Fibroblast of peridontal ligament (primary cell): ENCODE results near the gene CCNL2.
"Not testable (repeated sequence)": the region's sequence is repeated elsewhere in the genome, so short reads cannot be mapped to it uniquely, and the experiment has no call there.

Experiments
- DNase-seq: peaks from one replicate; pipeline ENCODE4 v3.0.0-alpha.2; 2010; ENCODE audit errors: extremely low read depth

CCNL2 gene

DNA sequence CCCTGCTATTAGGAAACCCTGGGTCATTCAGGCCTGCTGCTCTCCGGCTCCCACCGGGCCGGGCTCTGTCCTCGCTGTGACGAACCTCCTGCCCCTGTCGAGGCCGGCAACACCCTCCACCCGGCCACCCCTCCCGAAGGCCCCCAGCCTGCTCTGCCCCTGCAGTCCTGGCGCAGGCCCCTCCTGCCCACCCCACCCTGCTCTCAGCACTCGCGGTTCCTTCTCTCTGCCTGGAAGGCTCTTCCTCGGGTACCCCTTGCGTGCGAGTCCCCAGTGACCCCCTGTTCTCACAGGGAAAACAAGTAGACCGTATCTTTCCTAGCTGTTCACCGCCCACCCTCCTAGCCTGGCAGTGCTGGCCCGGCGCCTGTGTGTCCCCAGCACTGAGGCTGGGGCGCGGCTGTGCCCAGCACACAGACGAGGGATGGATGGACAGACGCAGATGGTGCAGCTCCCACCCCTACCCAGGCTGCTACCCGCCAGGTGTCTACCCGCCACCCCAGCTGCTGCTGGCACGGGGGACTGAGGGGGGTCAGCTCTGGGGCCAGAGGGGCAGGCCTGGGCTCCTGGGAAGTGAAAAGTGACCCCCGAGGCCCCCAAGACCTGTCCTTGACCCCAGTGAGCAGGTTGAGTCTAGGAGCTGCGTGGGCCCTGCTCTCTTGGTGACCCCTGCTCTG is 33.3 kb upstream of the CCNL2 start:
- no peak for DNase-seq

DNA sequence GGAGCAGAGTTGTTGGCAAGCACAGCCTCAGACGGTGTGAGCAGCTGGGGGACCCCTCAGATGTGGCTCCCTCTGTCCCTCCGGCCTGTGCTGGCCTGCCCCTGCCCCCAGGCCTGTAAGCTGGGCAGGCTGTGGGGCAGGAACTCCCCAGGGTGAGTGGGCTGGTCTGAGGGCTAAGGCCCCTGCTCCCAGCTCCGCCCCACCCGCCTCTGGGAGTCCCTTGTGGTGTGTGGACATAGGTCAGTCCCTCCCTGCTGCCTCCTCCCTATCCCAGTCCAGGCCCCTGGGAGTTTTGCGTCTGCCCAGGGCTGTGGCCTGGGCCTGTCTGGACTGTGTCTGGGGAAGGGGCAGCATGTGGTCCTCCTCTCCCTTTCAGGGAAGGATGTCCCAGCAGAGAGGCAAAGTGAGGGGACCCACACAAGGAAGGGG is 32.7 kb upstream of the CCNL2 start:
- DNase-seq, result no peak

DNA sequence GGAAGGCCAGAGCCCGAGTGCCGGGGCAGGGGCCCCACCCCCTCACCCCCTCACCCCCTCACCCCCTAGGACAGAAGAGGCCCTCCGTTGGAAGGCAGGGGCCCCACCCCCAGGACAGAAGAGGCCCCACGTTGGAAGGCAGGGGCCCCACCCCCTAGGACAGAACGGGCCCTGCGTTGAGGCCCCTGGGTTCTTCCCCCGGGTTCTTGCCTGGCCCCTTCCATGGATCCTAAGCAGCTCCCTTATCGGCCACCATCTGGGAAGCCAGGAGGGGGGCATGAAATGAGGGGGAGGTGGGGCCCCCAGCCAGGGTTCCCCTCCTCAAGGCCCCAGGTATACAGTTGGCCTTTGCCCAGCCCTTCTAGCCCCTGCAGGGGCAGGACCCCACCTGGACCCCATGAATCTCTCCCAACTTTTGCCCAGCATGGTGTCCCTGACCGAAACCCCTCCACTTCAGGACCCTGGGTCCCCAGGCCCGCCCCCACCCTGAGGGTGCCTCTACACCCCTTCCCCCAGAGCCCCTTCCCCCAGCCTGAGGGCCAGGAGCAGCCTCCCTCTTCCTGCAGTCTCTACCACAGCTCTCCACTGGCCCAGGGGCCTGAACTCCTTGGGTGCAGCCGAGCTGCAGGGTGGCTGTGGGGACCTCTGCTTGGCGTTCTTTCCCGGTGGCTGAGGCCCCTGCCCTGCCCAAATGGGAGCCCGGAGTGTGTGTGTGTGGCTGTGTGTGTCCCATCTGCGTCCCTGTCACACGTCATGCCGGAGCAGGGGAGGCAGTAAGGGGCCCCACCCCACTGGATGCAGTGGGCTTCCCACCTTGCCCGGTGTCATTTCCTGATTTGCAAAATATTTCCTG is 32.1 kb upstream of the CCNL2 start:
- no peak for DNase-seq

DNA sequence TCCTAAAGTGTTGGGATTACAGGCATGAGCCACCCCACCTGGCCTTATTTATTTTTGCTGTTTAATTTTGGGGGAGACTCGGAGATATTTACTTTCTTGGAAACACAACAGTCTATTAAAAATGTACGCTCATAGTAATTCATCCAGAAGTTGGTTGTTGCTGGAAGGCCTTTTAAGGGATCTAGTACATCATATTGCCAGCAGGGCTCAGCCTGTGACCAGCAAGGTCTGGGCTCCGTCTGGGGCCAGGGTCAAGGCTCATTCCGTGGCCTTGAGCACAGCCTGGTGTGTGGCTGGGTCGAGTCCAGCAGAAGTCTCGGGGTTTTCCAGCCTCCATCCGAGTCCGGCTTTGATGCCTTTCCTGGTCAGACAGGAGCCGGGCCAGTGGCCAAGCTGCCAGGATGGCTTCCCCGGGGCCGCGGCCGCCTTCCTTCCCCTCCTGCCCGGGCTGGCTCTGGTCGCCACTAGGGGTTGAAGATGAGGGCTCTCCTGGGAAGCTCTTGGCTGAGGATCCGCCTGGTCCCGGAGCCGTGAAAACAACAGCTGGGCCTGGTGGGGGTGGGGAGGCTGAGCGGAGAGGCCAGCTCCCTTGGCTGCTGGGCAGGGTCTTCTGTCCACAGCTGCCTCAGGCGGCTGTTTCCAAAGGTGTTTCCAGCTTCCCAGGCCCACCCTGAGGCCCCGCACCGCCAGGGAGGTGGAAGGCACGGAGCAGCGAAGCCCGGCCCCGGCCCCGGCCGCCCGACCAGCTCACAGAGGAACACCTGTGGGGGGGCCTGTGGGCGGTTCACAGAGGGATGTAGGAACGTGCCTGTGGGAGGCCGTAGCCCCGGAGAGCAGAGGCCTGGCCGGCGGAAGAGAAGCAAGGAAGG is 31.2 kb upstream of the CCNL2 start:
- DNase-seq, result peak; percentile 58

DNA sequence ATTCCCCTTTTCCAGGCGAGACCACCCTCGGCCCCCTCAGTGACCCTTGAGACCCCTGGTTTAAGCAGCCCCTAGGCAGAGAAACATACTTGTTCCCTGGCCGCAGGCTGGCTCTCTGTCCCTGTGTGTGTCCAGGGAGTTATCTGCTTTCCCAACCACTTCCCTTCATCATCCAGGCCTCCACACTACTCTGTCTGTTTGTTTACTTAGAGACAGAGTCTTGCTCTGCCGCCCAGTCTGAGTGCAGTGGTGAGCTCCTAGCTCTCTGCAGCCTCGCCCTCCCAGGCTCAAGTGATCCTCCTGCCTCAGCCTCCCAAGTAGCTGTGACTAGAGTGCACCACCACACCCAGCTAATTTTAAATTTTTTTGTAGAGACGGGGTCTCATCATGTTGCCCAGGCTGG is 30.5 kb upstream of the CCNL2 start:
- peak; percentile 42 for DNase-seq

DNA sequence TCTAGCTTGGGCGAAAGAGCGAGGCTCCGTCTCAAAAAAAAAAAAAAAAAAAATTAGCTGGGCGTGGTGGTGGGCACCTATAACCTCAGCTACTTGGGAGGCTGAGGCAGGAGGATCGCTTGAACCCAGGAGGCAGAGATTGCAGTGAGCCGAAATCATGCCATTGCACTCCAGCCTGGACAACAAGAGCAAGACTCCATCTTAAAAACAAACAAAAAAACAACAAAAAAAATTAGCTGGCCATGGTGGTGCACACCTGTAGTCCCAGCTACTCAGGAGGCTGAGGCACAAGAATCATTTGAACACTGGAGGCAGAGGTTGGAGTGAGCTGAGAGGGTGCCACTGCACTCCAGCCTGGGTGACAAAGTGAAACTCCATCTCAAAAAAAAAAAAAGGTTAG is 29.8 kb upstream of the CCNL2 start:
- DNase-seq, result not testable (repeated sequence)

DNA sequence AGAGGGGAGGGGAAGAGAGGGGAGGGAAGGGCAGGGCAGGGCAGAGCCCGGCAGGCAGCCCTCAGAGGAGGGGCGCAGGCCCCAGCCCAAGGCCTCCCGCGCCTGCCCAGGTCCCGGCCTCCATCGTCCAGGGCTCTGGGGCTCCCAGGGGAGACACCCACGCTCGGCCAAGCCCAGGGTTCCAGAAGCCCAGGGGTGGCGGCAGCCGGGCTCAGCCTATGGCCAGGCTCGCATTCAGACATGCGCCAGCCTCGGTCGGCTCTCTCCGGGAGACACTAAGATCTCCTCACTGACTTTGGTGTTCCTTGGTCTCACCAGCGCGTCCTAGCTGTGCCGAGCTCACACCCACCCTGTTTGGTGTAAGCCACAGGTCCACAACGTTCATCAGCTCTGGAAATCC is 29.0 kb upstream of the CCNL2 start:
- no peak for DNase-seq

DNA sequence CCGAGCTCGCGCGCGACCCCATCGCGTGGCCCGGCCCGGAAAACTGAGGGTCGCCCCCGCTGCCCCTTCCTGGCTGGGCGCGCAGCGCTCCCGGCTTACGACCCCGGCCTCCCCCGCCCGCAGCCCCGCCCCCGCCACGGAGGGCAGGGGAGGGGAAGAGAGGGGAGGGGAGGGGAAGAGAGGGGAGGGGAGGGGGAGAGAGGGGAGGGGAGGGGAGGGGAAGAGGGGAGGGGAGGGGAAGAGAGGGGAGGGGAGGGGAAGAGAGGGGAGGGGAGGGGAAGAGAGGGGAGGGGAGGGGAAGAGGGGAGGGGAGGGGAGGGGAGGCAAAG is 28.6 kb upstream of the CCNL2 start:
- no peak for DNase-seq

DNA sequence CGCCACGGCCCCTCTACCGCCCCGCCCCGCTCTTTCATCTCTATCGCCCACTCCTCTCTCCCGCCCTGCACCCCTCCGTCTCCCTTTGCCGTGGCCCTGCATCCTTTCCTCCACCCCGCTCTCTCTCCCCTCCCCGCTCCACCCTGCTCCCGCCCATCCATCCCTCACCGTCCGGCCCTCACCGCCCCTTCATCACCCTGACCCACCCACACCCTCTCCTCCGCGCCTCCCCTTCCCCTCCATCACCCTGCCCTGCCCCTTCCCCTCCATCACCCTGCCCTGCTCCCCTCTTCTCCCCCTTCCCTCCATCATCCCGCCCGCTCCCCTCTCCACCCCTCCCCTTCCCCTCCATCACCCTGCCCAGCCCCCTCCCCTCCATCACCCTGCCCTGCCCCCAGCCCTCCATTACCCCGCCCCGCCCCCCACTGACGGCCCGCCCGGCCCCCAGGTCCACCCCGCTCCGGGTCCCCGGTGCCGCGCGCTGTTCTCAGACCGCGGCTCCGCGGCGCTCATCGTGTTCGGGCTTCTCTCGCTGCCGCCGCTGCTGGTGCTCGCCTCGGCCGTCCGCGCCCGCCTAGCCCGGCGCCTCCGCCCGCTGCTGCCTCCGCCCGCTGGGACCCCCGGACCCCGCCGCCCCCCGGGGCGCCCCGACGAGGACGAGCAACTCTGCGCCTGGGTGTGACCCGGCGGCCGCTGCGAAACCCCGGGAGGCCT is 28.1 kb upstream of the CCNL2 start:
- no peak for DNase-seq

DNA sequence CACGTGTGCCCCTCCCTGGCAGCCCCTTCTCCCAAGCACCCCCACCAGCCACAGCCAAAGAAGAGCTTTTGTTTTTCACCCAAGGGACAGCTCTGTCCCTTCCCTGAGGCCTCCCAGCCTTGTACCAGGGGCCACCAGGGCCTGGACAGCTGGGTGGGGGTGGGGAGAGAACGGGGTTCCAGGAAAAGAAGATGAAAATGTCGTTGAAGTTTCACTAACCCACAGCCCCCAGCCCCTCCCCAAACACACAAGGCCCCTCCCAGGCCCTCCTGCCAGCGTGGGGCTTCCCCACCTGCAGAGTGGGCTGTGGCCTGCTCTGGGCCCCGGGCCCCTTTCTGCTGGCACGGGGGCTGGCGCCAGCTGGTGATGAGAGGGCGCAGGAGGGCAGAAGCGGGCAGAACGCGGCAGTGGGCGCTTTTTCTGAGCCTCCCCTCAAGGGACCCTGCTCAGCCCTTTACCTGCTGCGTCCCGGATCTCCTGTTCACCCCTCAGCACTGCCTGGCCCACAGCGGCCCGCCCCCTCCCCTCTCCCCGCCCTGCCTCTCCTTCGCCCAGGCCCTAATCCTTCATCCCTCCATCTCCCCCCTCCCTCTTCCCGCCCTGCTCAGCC is 27.5 kb upstream of the CCNL2 start:
- no peak for DNase-seq

DNA sequence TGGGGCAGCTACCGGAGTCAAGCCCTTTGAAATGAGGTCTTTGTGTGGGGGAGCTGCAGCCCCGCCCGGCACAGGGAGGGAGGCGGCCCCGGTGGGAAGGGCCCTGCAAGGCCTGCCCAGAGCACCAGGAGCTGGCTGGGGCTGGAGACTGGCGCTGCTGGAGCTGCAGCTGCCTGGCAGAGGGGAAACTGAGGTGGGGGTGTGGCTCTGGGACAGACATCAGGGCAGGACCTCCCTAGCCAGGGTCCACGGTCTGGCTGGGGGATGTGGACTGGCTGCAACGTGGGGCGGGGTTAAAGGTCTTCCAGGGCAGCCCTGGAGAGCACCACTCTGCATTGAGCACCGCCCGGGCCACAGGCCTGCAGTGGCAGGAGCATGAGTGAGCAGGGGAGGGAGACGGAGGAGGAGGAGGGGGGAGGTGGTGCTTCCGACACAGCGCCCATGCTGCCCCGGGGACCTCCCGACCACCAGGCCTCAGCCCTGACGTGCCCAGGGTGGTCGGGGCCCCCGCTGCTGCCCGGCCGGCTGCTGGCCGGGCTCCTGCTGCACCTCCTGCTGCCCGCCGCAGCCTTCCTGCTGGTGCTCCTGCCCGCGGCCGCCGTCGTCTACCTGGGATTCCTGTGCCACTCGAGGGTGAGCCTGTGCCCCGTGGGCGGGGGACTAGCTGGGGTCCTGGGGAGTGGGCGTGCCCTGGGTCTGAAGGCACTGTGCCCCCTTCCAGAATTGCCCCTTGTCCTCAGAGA is 26.8 kb upstream of the CCNL2 start:
- no peak for DNase-seq

DNA sequence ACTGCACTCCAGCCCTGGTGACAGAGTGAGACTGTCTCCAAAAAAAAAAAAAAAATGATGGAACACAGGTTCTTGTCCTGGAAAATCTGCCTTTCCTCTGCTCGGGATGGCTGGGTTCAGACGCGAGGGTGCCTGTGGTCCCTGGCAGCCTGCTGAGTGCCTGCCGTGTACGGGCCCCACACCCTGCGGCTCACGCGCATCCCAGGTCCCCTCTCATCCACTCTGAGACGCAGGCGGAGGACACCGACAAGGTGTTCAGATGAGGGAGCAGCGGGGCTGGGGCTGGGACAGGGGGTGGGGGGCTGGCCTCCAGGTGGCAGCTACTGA is 26.3 kb upstream of the CCNL2 start:
- no peak for DNase-seq

DNA sequence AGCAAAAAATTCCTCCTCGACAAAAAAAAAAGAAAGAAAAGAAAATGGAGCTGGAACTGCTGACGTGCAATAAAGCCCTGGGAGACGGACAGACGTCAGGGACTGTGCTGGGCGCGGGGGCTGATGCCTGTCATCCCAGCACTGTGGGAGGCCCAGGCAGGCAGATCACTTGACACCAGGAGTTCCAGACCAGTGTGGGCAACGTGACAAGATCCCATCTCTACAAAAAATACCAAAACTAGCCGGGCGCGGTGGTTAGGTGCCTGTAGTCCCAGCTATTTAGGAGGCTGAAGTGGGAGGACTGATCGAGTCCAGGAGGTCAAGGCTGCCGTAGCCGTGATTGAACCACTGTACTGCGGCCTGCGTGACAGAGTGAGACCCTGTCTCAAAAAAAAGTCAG is 25.6 kb upstream of the CCNL2 start:
- no peak for DNase-seq

DNA sequence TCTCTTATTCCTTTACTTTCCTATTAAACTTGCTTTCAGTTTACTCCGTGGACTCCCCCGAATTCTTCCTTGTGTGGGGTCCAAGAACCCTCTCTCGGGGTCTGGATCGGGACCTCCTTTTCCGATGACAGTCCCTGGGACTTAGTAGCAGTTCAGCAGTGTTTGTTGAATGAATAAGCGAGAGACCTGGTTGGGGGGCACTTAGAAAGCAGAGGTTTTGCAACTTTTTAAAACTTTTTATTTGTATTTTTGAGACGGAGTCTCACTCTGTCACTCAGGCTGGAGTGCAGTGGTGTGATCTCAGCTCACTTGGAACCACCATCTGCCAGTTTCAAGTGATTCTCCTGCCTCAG is 24.1 kb upstream of the CCNL2 start:
- DNase-seq, result no peak

DNA sequence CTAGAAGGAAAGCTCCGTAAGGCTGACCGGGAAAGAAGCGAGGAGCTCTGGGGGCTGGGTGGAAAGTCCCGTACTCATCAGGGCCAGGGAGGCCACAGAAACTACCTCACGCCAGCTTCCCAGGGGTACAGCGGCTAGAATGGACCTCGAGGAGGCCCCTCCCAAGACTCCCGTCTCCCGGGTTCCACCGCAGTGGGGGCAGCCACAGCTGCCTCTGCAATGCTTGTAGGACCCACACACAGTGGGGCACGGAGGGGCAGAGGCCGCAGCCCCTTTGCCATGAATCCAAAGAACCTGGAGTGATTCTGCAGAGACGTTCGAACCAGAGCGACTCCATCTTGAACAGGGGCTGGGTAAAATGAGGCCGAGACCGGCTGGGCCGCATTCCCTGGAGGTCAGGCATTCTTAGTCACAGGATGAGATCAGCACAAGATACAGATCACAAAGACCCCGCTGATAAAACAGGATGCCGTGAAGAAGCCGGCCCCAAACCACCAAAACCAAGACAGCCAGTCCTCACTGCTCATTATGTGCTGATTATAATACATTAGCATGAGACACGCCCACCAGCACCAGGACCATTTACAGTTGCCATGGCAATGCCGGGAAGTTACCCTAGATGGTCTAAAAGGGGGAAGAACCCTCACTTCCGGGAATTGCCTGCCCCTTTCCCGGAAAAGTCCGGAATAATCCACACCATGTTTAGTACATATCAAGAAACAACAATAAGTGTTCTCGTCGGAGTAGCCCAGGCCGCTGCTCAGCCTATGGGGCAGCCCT is 23.5 kb upstream of the CCNL2 start:
- no peak for DNase-seq

DNA sequence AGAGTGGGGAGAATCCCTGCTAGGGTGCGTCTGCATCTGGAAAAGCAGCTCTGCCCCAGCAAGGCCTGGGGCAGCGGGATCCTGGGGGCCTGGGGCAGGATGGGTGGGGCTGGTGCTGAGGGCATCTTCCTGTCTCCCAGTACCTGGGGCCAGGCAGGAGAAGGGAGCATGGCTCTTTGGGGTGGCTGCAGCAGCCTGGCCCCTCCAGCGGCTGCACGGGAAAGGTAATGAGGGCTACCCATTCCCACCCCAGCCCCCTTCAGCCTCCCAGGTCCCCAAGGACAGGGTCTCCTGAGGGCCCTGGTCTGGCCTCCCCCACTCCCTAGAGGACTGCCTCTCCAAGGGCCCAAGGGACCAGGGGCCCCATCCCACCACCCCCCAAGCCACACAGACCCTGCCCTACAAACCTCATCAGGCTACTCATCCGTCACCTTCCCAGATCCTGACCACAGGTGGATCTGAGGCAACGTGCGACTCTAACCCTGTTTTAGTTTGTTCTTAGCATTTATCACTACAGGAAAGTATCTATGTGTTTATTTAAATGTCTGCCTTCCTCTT is 22.9 kb upstream of the CCNL2 start:
- no peak for DNase-seq

DNA sequence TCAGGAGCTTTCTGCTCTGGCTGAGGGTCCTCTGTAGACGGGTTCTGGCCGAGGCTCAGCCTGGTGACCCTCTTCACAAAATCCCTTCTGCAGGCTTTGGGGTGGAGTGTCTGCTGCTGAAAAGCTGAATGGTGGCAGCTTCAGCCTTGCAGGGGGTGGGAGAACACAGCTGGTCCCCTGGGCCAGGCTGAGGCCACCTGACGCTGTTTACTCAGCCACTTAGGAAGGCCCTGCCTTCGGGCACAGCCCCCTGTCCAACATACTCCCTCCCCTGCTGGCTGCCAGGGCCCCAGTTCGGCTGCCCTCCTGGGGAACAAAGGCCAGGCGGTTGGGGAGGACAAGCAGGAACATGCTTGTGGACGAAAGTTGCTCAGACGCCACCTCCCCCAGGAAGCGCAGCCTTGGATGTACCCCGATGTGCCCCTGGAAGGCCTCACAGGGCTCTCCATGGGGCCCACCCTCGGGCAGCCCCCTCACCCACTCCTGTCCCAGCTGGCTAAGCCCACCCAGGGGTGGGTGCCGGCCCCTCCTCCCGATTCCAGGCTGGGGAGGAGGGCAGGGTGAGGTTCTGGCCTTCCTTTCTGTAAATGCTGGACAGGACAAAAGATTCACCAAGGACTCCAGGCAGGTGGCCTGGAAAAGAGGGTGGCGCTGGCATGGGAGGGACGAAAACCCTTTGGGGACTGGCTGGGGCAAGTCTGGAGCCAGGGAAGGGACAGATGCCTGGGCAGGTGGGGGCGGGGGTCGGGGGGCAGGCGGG is 22.2 kb upstream of the CCNL2 start, which contains the start of gene ANKRD65:
TSS of gene ANKRD65 (minus strand) at position 130 of the 760 bp plus-strand sequence. CDS start 271 bp downstream, outside the sequence.
- no peak for DNase-seq

DNA sequence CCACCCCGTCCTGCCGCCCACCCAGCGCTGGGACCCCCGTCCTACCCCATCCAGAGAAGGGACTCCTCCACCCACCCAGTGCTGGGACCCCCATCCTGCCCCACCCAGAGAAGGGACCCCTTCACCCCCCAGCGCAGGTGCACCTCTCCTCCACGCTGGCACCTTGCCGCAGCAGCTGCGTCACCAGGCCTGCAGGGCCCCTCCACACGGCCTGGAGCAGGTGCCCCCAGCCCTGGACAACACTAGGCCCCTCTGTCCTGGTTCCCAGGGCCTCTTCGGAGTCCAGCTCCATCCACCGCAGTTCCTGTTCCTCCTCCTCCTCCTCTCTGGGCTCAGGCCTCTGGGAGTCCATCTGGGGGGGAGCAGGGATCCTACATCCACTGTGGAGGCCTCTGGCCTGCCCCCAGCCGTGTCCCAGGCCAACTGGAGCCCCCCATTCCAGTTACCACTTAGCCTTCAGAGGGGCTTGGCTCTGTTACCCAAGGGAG is 21.6 kb upstream of the CCNL2 start:
- no peak for DNase-seq
